HUES6 (cell line): Measurements from ENCODE around the gene ROBO1.

ENCODE experiments used
- H3K27ac ChIP-seq: 2 replicates; pipeline ENCODE4 v1.7.0; 2013; ENCODE audit warnings: low read depth, mild to moderate bottlenecking, low read length, inconsistent platforms
- H3K27me3 ChIP-seq: 2 replicates; pipeline ENCODE4 v1.6.1; 2013; ENCODE audit warnings: low read length; ENCODE audit not compliant: control insufficient read depth, insufficient read depth
- H3K36me3 ChIP-seq: 2 replicates; pipeline ENCODE4 v1.6.1; 2013; ENCODE audit warnings: low read length; ENCODE audit not compliant: control insufficient read depth, insufficient read depth
- H3K4me1 ChIP-seq: 2 replicates; pipeline ENCODE4 v1.6.1; 2013; ENCODE audit warnings: low read length; ENCODE audit not compliant: control insufficient read depth, insufficient read depth
- H3K4me3 ChIP-seq: 2 replicates; pipeline ENCODE4 v1.5.1; 2013; ENCODE audit warnings: low read depth, low read length
- H3K9ac ChIP-seq: one replicate; pipeline ENCODE4 v1.6.1; 2013; ENCODE audit warnings: mild to moderate bottlenecking, low read length
- H3K9me3 ChIP-seq: 2 replicates; pipeline ENCODE4 v1.6.1; 2013; ENCODE audit warnings: low read depth, low read length; ENCODE audit not compliant: control insufficient read depth, insufficient read depth

The ROBO1 gene

GRCh38 chr3:79632842-79633241 lies 135.0 kb downstream of the ROBO1 start:
- Histone ChIP-seq H3K4me1 (no peaks in the 10 kb centered on the region), H3K27me3 (no peaks in the 10 kb centered on the region), H3K36me3 (no peaks in the 10 kb centered on the region), H3K27ac (no peak overlapping the region), H3K9me3 (no peaks in the 10 kb centered on the region), H3K9ac (no peak overlapping the region), H3K4me3 (no peak overlapping the region)

GRCh38 chr3:79618883-79619282 lies 148.9 kb downstream of the ROBO1 start:
- H3K4me3 ChIP-seq, result no peak overlapping the region
- H3K9ac ChIP-seq, result no peak overlapping the region
- no peaks in the 10 kb centered on the region for H3K27me3 ChIP-seq
- H3K9me3 ChIP-seq, result no peaks in the 10 kb centered on the region; the same call in 1 of the 2 replicates
- no peaks in the 10 kb centered on the region for H3K36me3 ChIP-seq
- H3K27ac ChIP-seq, result no peak overlapping the region
- H3K4me1 ChIP-seq, result no peaks in the 10 kb centered on the region

GRCh38 chr3:79606414-79606813 lies 161.4 kb downstream of the ROBO1 start:
- H3K9ac ChIP-seq, result no peak overlapping the region
- H3K4me3 ChIP-seq, result no peak overlapping the region
- no peak overlapping the region for H3K27ac ChIP-seq
- H3K36me3 ChIP-seq, result no peaks in the 10 kb centered on the region
- H3K9me3 ChIP-seq, result no peaks in the 10 kb centered on the region
- no peaks in the 10 kb centered on the region for H3K27me3 ChIP-seq
- no peaks in the 10 kb centered on the region for H3K4me1 ChIP-seq

GRCh38 chr3:79604681-79605080 lies 163.1 kb downstream of the ROBO1 start:
- no peaks in the 10 kb centered on the region for H3K9me3 ChIP-seq
- no peaks in the 10 kb centered on the region for H3K36me3 ChIP-seq
- no peaks in the 10 kb centered on the region for H3K27me3 ChIP-seq
- no peak overlapping the region for H3K27ac ChIP-seq
- H3K9ac ChIP-seq, result no peak overlapping the region
- H3K4me1 ChIP-seq, result no peaks in the 10 kb centered on the region
- H3K4me3 ChIP-seq, result no peak overlapping the region

GRCh38 chr3:79602385-79602784 lies 165.4 kb downstream of the ROBO1 start:
- no peaks in the 10 kb centered on the region for H3K4me1 ChIP-seq
- H3K9ac ChIP-seq, result no peak overlapping the region
- no peak overlapping the region for H3K4me3 ChIP-seq
- no peaks in the 10 kb centered on the region for H3K27me3 ChIP-seq
- H3K27ac ChIP-seq, result no peak overlapping the region
- H3K36me3 ChIP-seq, result no peaks in the 10 kb centered on the region
- no peaks in the 10 kb centered on the region for H3K9me3 ChIP-seq

- Histone ChIP-seq H3K4me1 (no peaks in the 10 kb centered on the region), H3K4me3 (no peak overlapping the region), H3K9me3 (no peaks in the 10 kb centered on the region)
Observed at GRCh38 chr3:79598594-79598993, 169.2 kb downstream of the ROBO1 start.

GRCh38 chr3:79597709-79598108 lies 170.1 kb downstream of the ROBO1 start:
- Histone ChIP-seq H3K36me3 (no peaks in the 10 kb centered on the region), H3K27ac (no peak overlapping the region), H3K4me3 (no peak overlapping the region), H3K9me3 (no peaks in the 10 kb centered on the region), H3K4me1 (no peaks in the 10 kb centered on the region), H3K27me3 (no peaks in the 10 kb centered on the region), H3K9ac (no peak overlapping the region)

More at GRCh38 chr3:79598594-79598993, 169.2 kb downstream of the ROBO1 start:
- Histone ChIP-seq H3K9ac (no peak overlapping the region), H3K27ac (no peak overlapping the region), H3K27me3 (no peaks in the 10 kb centered on the region), H3K36me3 (no peaks in the 10 kb centered on the region)

- Histone ChIP-seq H3K27ac (no peak overlapping the region), H3K4me1 (no peaks in the 10 kb centered on the region), H3K9me3 (no peaks in the 10 kb centered on the region), H3K4me3 (no peak overlapping the region), H3K36me3 (no peaks in the 10 kb centered on the region), H3K27me3 (no peaks in the 10 kb centered on the region), H3K9ac (no peak overlapping the region)
Observed at GRCh38 chr3:79587150-79587549, 180.6 kb downstream of the ROBO1 start.

GRCh38 chr3:79586232-79586631 lies 181.6 kb downstream of the ROBO1 start:
- Histone ChIP-seq H3K4me3 (no peak overlapping the region), H3K27me3 (no peaks in the 10 kb centered on the region), H3K9ac (no peak overlapping the region), H3K9me3 (no peaks in the 10 kb centered on the region), H3K27ac (no peak overlapping the region), H3K4me1 (no peaks in the 10 kb centered on the region), H3K36me3 (no peaks in the 10 kb centered on the region)

- Histone ChIP-seq H3K4me3 (no peak overlapping the region), H3K27ac (no peak overlapping the region)
Observed at GRCh38 chr3:79572930-79573329, 194.9 kb downstream of the ROBO1 start.

GRCh38 chr3:79568938-79569337 lies 198.9 kb downstream of the ROBO1 start:
- Histone ChIP-seq H3K4me1 (no peaks in the 10 kb centered on the region), H3K9me3 (no peaks in the 10 kb centered on the region), H3K27me3 (no peaks in the 10 kb centered on the region)

More at GRCh38 chr3:79572930-79573329, 194.9 kb downstream of the ROBO1 start:
- no peaks in the 10 kb centered on the region for H3K9me3 ChIP-seq
- H3K36me3 ChIP-seq, result no peaks in the 10 kb centered on the region
- H3K9ac ChIP-seq, result no peak overlapping the region
- no peaks in the 10 kb centered on the region for H3K27me3 ChIP-seq
- H3K4me1 ChIP-seq, result no peaks in the 10 kb centered on the region

GRCh38 chr3:79564192-79564591 lies 203.6 kb downstream of the ROBO1 start:
- no peaks in the 10 kb centered on the region for H3K4me1 ChIP-seq
- H3K9ac ChIP-seq, result no peak overlapping the region
- no peaks in the 10 kb centered on the region for H3K36me3 ChIP-seq
- no peak overlapping the region for H3K4me3 ChIP-seq
- H3K27ac ChIP-seq, result no peak overlapping the region
- no peaks in the 10 kb centered on the region for H3K9me3 ChIP-seq
- H3K27me3 ChIP-seq, result no peaks in the 10 kb centered on the region

More at GRCh38 chr3:79568938-79569337, 198.9 kb downstream of the ROBO1 start:
- H3K4me3 ChIP-seq, result no peak overlapping the region
- no peak overlapping the region for H3K27ac ChIP-seq
- no peaks in the 10 kb centered on the region for H3K36me3 ChIP-seq
- no peak overlapping the region for H3K9ac ChIP-seq
